ENCODE results near the gene ZNF135. TPM values are rescaled to one million over a fixed set of nuclear protein-coding genes. Genes with fewer than 3 reads are reported as not detected.

ZNF135 gene
- total RNA-seq, 4 donors from 2014 or later, result 0.83 to 3.8 (median 1.3) TPM

- no peak overlapping the region for H3K4me3 ChIP-seq
- intact Hi-C loops (cut with DNase I), result loop anchor here (10.0 kb wide), 1 partner anchor 151 kb away; no protein-coding TSS in a partner anchor
- H3K4me1 ChIP-seq, result peaks cover 0 to 16% (median 4%) of the 10 kb centered on the region in 3 donors
- TF ChIP-seq POLR2A (IDR thresholded peaks at IDR 0.05) (no peak), CTCF (IDR thresholded peaks at IDR 0.05) (no peak)
- H3K27ac ChIP-seq, result no peak overlapping the region
- 56 to 61% methylated on average over 5 of the region's 5 CpGs for WGBS, 2 donors
- H3K9me3 ChIP-seq, result peaks cover 0 to 47% (median 33%) of the 10 kb centered on the region in 3 donors
- no peaks in the 10 kb centered on the region for H3K36me3 ChIP-seq
- no peak for DNase-seq
- H3K27me3 ChIP-seq, result no peaks in the 10 kb centered on the region
These were observed 44.9 kb upstream of the ZNF135 start for GRCh38 chr19:58014141-58014540.

- no peaks in the 10 kb centered on the region for H3K27me3 ChIP-seq
- no peaks in the 10 kb centered on the region for H3K36me3 ChIP-seq
- H3K9me3 ChIP-seq, result peaks cover 0 to 17% (median 3%) of the 10 kb centered on the region in 3 donors
- DNase-seq, result no peak
- no peak overlapping the region for H3K27ac ChIP-seq
- no peak overlapping the region for H3K4me3 ChIP-seq
- intact Hi-C loops (cut with DNase I), result no loop called here
- WGBS, 2 donors, result 60 to 79% methylated on average over 2 to 5 of the region's 7 CpGs
- TF ChIP-seq CTCF (IDR thresholded peaks at IDR 0.05) (no peak), POLR2A (IDR thresholded peaks at IDR 0.05) (no peak)
- H3K4me1 ChIP-seq, result no peaks in the 10 kb centered on the region
These were observed 39.0 kb upstream of the ZNF135 start for GRCh38 chr19:58020129-58020528.

GRCh38 chr19:58021541-58022282 lies 37.4 kb upstream of the ZNF135 start:
- H3K36me3 ChIP-seq, result no peaks in the 10 kb centered on the region
- H3K4me1 ChIP-seq, result no peaks in the 10 kb centered on the region
- no peaks in the 10 kb centered on the region for H3K27me3 ChIP-seq
- no peak overlapping the region for H3K27ac ChIP-seq
- peaks cover 0 to 10% (median 3%) of the 10 kb centered on the region in 3 donors for H3K9me3 ChIP-seq
- no peak overlapping the region for H3K4me3 ChIP-seq
- intact Hi-C loops (cut with DNase I), result no loop called here
- no peak for DNase-seq
- TF ChIP-seq POLR2A (IDR thresholded peaks at IDR 0.05) (no peak), CTCF (IDR thresholded peaks at IDR 0.05) (peak in 5 of 6 experiments; percentile 42 to 64 (median 48))
- 21 to 54% methylated on average over 9 to 30 of the region's 30 CpGs for WGBS, 2 donors

- WGBS, 2 donors, result 73 to 82% methylated on average over 4 of the region's 4 CpGs
- no peaks in the 10 kb centered on the region for H3K27me3 ChIP-seq
- no peak overlapping the region for H3K27ac ChIP-seq
- no peak overlapping the region for H3K4me3 ChIP-seq
- intact Hi-C loops (cut with DNase I), result no loop called here
- peaks cover 0 to 14% (median 3%) of the 10 kb centered on the region in 3 donors for H3K9me3 ChIP-seq
- TF ChIP-seq POLR2A (IDR thresholded peaks at IDR 0.05), result no peak
- no peak for TF ChIP-seq CTCF (IDR thresholded peaks at IDR 0.05)
- H3K4me1 ChIP-seq, result no peaks in the 10 kb centered on the region
- DNase-seq, result no peak
- H3K36me3 ChIP-seq, result no peaks in the 10 kb centered on the region
These were observed 36.8 kb upstream of the ZNF135 start for GRCh38 chr19:58022283-58022660.

- no peak for TF ChIP-seq POLR2A (IDR thresholded peaks at IDR 0.05)
- TF ChIP-seq CTCF (IDR thresholded peaks at IDR 0.05), result no peak
- no peak overlapping the region for H3K27ac ChIP-seq
- H3K4me1 ChIP-seq, result no peaks in the 10 kb centered on the region
- H3K9me3 ChIP-seq, result peaks cover 0 to 14% (median 3%) of the 10 kb centered on the region in 3 donors
- H3K27me3 ChIP-seq, result no peaks in the 10 kb centered on the region
- WGBS, 2 donors, result 87% methylated on average over 6 to 7 of the region's 12 CpGs
- intact Hi-C loops (cut with DNase I), result no loop called here
- no peaks in the 10 kb centered on the region for H3K36me3 ChIP-seq
- DNase-seq, result no peak
- H3K4me3 ChIP-seq, result no peak overlapping the region
These were observed 34.4 kb upstream of the ZNF135 start for GRCh38 chr19:58024661-58025060.
